CD4-positive, alpha-beta T cell treated with Interleukin-4 for 1 hour (primary cell): ENCODE results near the gene HSPA12A.

Experiments used
- DNase-seq, 2 donors: peaks; one replicate each; pipeline ENCODE4 v3.0.0-alpha.2; 2020 to 2022

The HSPA12A gene

GRCh38 chr10:116626815-116627214 is 115.6 kb downstream of the HSPA12A start:
- no peak for DNase-seq

DNA sequence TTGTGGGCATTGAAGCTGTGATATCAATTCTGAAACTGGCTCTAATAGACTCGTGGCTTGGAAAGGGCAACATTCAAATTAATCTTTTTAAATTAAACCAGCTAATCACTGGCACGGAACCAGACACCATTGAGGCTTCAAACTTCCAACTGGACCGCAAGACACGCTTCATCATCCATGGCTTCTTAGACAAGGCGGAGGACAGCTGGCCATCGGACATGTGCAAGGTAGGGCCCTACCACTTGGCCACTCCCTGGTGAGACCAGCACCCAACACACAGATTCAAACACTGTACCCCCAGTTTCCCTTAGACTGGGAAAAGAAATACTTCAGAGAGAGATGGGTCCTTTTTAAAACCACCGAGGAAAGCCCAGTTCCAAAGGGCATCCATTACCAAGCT is 116.5 kb downstream of the HSPA12A start:
- no peak for DNase-seq

- DNase-seq: no peak
Measured at GRCh38 chr10:116621934-116622655, 120.3 kb downstream of the HSPA12A start.

GRCh38 chr10:116621476-116621875 is 120.9 kb downstream of the HSPA12A start:
- no peak for DNase-seq
